Activated CD4-positive, CD25-positive, alpha-beta regulatory T cell (primary cell): ENCODE results near the gene NR5A2.

Experiments used
- DNase-seq, 4 experiments: peaks; one replicate each; lab custom pipeline; 2025; lab: John Stamatoyannopoulos, UW

Gene NR5A2

GRCh38 chr1:200205216-200205995, 177.9 kb downstream of the NR5A2 start:
- DNase-seq = no peak

- DNase-seq = no peak
Measured at GRCh38 chr1:200206340-200206739, 178.8 kb downstream of the NR5A2 start.

GRCh38 chr1:200206761-200207160, 179.3 kb downstream of the NR5A2 start:
- DNase-seq = no peak

- no peak for DNase-seq
Measured at GRCh38 chr1:200207711-200208126, 180.2 kb downstream of the NR5A2 start.

GRCh38 chr1:200211157-200211556, 183.6 kb downstream of the NR5A2 start:
- no peak for DNase-seq

GRCh38 chr1:200213392-200213791, 185.9 kb downstream of the NR5A2 start:
- no peak for DNase-seq

GRCh38 chr1:200213921-200214320, 186.4 kb downstream of the NR5A2 start:
- no peak for DNase-seq

- no peak for DNase-seq
Measured at GRCh38 chr1:200215350-200215749, 187.8 kb downstream of the NR5A2 start.

- no peak for DNase-seq
Measured at GRCh38 chr1:200217703-200218102, 190.2 kb downstream of the NR5A2 start.

GRCh38 chr1:200221614-200222282, 194.2 kb downstream of the NR5A2 start:
- DNase-seq = no peak

- DNase-seq = no peak
Measured at GRCh38 chr1:200223207-200223606, 195.7 kb downstream of the NR5A2 start.

GRCh38 chr1:200223613-200224012, 196.1 kb downstream of the NR5A2 start:
- DNase-seq = no peak

GRCh38 chr1:200224315-200224714, 196.8 kb downstream of the NR5A2 start:
- DNase-seq = no peak

GRCh38 chr1:200226268-200226968, 198.9 kb downstream of the NR5A2 start:
- DNase-seq = no peak

GRCh38 chr1:200226969-200227303, 199.4 kb downstream of the NR5A2 start:
- DNase-seq = no peak
